Naive thymus-derived CD4-positive, alpha-beta T cell (primary cell): Measurements from ENCODE around the gene TWIST1. TPM values are rescaled to one million over a fixed set of nuclear protein-coding genes. Genes with fewer than 3 reads are reported as not detected.

Experiments used
- polyA plus RNA-seq, 2 donors: library from polyadenylated mRNA; unstranded; fragments of 300-500 nt; fragmentation: Illumina TruSeq; gene quantifications; one replicate each; pipeline ENCODE4 v1.2.3, GENCODE V29; 2021
- total RNA-seq, 6 experiments: library from RNA in 5 of 6; stranded (reverse) in 5 of 6; gene quantifications; 1 replicate in 5 of 6; 2 replicates in 1 of 6; pipeline ENCODE4 v1.2.3 and lab custom pipeline; 2021 to 2026

The TWIST1 gene
- total and polyA plus RNA-seq, 7 experiments from 2014 or later = 3.4 TPM; not detected in 6

Other genes starting within 250 kb of the TWIST1 start
- gene FERD3L, start 27.8 kb upstream of the TWIST1 start, total RNA-seq = not detected
- gene FERD3L, start 27.8 kb upstream of the TWIST1 start, polyA plus RNA-seq = not detected